Peyer's patch (tissue), 4 donors: ENCODE measurements around the gene ASPHD1. TPM values are rescaled to one million over a fixed set of nuclear protein-coding genes. Genes with fewer than 3 reads are reported as not detected.
"Not testable (repeated sequence)": the region's sequence is repeated elsewhere in the genome, so short reads cannot be mapped to it uniquely, and the experiment has no call there.

Source experiments
- DNase-seq, 3 donors: peaks; one replicate each; pipeline ENCODE4 v3.0.0-alpha.2; 2017 to 2019
- H3K27ac ChIP-seq, 4 donors: fragments of 200-600 bp; sonication (generic); one replicate each; pipeline ENCODE4 v1.5.1; 2016 to 2019
- H3K27me3 ChIP-seq, 2 donors: fragments of 200-600 bp; sonication (generic); one replicate each; pipeline ENCODE4 v1.5.1; 2019
- H3K36me3 ChIP-seq, 3 donors: fragments of 200-600 bp; sonication (generic); one replicate each; pipeline ENCODE4 v1.5.1; 2016 to 2019
- H3K4me1 ChIP-seq, 4 donors: fragments of 200-600 bp; sonication (generic); one replicate each; pipeline ENCODE4 v1.5.1; 2016 to 2019
- H3K4me3 ChIP-seq, 4 donors: fragments of 200-600 bp; sonication (generic); 1 replicate in 3 of 4; 2 replicates in 1 of 4; pipeline ENCODE4 v1.5.1; 2016 to 2019; ENCODE audit warnings: mild to moderate bottlenecking in 1 of 4
- H3K9me3 ChIP-seq, 4 donors: fragments of 200-600 bp; sonication (generic); one replicate each; pipeline ENCODE4 v1.5.1; 2016 to 2019; ENCODE audit warnings: mild to moderate bottlenecking in 1 of 4
- CTCF ChIP-seq, 6 experiments: fragments of 450-650 bp in 4 of 6; fragments of 200-600 bp in 2 of 6; sonication (generic) in 1 of 6; IDR thresholded peaks; one replicate each; pipeline ENCODE4 v1.5.1; 2017 to 2019; ENCODE audit warnings: antibody characterized with exemption in 6 of 6, mild to moderate bottlenecking in 3 of 6, moderate library complexity in 1 of 6
- POLR2A ChIP-seq, 2 donors: fragments of 450-650 bp; IDR thresholded peaks; one replicate each; pipeline ENCODE4 v1.5.1; 2017; ENCODE audit warnings: antibody characterized with exemption in 2 of 2, mild to moderate bottlenecking in 2 of 2, moderate library complexity in 2 of 2
- total RNA-seq, 4 donors: library from RNA; depleted of rRNA; stranded (reverse); fragments of >200 nt; gene quantifications; one replicate each; pipeline ENCODE4 v1.1.0, GENCODE V29; 2016

Gene ASPHD1
- total RNA-seq, 4 donors from 2014 or later = 0.53 TPM; not detected in 3

GRCh38 chr16:29863669-29863984 is 36.7 kb upstream of the ASPHD1 start:
- TF ChIP-seq CTCF (IDR thresholded peaks at IDR 0.05) (no peak), POLR2A (IDR thresholded peaks at IDR 0.05) (no peak)
- peaks cover 6 to 19% (median 8%) of the 10 kb centered on the region in 4 donors for H3K4me1 ChIP-seq
- H3K27me3 ChIP-seq = no peaks in the 10 kb centered on the region
- DNase-seq = no peak
- H3K36me3 ChIP-seq = peaks cover 0 to 28% (median 0%) of the 10 kb centered on the region in 3 donors
- H3K27ac ChIP-seq = peak overlapping the region; percentile 82 to 96 (median 89)
- no peaks in the 10 kb centered on the region for H3K9me3 ChIP-seq
- H3K4me3 ChIP-seq = peak overlapping the region in 2 of 4 donors; percentile 5 to 94

DNA sequence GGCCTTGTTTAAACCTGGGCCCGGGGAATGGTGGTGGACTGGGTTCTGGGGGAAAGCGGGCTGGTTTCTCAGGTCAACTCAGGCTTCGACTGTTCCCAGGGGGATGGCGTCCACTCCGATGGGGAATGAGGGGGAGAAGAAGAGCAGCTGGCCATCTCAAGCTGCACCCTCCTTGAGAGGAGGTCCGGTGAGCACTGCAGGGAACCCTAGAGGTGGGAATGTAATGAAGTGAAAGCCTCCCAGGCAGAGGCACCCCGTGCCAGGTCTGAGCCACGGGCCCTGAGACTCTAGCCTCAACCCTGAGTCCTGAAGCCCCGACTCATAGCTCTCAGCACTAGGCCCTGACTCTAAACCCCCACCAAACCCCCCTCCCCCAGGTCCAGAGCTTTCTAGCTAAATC is 36.1 kb upstream of the ASPHD1 start:
- no peaks in the 10 kb centered on the region for H3K9me3 ChIP-seq
- TF ChIP-seq CTCF (IDR thresholded peaks at IDR 0.05) = no peak
- no peak for TF ChIP-seq POLR2A (IDR thresholded peaks at IDR 0.05)
- no peaks in the 10 kb centered on the region for H3K27me3 ChIP-seq
- no peak for DNase-seq
- H3K4me3 ChIP-seq = no peak overlapping the region
- H3K36me3 ChIP-seq = peaks cover 0 to 22% (median 0%) of the 10 kb centered on the region in 3 donors
- no peak overlapping the region for H3K27ac ChIP-seq
- H3K4me1 ChIP-seq = peaks cover 6 to 19% (median 8%) of the 10 kb centered on the region in 4 donors

DNA sequence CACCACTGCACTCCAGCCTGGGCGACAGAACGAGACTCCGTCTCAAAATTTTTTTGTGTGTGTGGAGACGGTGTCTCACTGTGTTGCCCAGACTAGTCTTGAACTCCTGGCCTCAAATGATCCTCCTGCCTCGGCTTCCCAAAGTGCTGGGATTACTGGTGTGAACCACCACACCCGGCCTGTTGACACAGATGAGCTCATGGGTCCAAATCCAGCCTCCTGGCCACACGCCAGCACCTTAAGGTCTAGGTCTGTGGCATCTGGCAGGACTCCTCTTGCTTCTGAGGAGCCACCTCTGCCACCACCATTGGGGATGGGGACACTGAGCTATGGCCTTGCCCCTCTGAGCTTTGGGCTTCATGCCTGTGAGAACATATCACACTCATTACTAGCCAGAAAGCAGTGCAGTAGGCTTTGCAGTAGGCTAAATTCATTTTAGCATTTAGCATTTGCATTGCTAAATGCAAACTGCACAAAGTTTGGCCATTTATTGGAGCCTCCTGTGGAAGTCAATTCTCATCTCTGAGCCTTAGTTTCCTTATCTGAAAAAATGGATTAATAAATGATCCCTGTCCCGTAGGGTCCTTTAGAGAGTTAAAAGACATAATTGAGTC is 31.8 kb upstream of the ASPHD1 start:
- TF ChIP-seq POLR2A (IDR thresholded peaks at IDR 0.05) (no peak), CTCF (IDR thresholded peaks at IDR 0.05) (no peak)
- Histone ChIP-seq H3K36me3 (no peaks in the 10 kb centered on the region), H3K27ac (no peak overlapping the region), H3K4me3 (no peak overlapping the region), H3K27me3 (no peaks in the 10 kb centered on the region), H3K4me1 (peaks cover 0 to 3% (median 0%) of the 10 kb centered on the region in 4 donors), H3K9me3 (no peaks in the 10 kb centered on the region)
- no peak for DNase-seq

DNA sequence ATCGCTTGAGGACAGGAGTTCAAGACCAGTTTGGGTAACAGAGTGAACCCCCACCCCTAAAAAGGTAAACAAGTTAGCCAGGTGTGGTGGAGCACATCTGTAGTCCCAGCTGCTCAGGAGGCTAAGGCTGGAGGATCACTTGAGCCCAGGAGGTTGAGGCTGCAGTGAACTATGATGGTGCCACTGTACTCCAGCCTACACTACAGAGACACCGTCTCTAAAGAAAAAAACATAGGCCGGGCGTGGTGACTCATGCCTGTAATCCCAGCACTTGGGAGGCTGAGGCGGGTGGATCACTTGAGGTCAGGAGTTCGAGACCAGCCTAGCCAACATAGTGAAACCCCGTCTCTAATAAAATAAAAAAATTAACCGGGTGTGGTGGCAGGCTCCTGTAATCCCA is 31.2 kb upstream of the ASPHD1 start:
- H3K36me3 ChIP-seq, H3K4me3 ChIP-seq, DNase-seq, H3K27ac ChIP-seq, H3K4me1 ChIP-seq, H3K27me3 ChIP-seq, H3K9me3 ChIP-seq: not testable (repeated sequence)

DNA sequence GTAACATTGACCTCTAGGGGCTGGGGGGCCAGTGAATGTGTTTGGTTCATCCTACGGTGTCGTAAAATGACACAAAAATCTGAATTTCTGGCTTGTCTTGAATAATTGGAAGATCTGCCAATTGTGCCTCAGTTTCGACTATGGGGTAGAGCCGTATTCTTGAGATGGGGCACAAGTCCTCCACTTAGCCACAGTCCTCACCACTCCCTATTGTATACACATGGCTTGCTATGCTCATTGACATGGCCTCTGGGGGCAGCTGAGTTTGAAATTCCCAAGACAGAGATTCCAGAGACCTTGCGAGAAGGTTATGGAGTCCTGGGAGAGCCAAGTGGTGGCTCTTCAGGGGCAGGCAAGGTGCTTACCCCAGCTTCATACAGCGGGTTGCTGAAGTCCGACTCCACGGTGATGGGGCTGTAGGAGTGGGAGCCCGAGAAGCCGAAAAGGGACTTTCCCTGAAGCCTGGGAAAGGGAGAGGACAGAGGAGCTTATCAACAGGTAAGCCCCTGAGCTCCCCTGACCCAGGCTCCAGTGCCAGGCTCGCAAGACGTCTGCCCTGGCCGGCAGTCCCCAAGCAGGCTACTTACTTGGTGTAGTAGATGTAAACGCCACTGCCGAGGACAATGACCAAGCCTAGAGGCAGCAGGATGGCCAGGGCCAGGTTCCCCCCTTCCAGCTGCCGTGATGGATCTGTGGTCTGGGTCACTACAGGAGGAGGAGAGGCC is 28.3 kb upstream of the ASPHD1 start:
- no peaks in the 10 kb centered on the region for H3K9me3 ChIP-seq
- H3K27me3 ChIP-seq = peaks cover 0 to 3% of the 10 kb centered on the region in 2 donors
- DNase-seq = no peak
- no peak overlapping the region for H3K27ac ChIP-seq
- TF ChIP-seq POLR2A (IDR thresholded peaks at IDR 0.05) = no peak
- no peak overlapping the region for H3K4me3 ChIP-seq
- no peaks in the 10 kb centered on the region for H3K36me3 ChIP-seq
- peaks cover 0 to 5% (median 2%) of the 10 kb centered on the region in 4 donors for H3K4me1 ChIP-seq

DNA sequence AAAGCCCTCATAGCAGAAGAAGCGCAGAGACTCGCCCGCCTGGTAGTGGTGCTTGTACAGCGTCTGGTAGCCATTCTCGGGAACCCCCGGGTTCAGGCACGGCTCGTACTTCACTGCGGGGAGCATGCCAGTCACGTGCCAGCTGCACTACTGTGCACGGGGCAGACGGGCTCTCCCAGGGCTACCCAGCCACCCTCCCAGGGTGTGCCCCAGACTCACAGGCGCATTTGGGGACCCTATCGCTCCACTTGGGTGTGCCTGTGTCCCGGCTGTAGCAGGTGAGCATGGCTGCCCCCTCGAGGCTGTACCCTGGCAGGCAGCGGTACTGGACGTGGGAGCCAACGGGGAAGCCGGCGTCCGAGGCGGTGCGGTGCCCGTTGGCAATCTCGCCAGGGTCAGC is 27.0 kb upstream of the ASPHD1 start:
- Histone ChIP-seq H3K4me1 (peaks cover 0 to 5% (median 2%) of the 10 kb centered on the region in 4 donors), H3K9me3 (no peaks in the 10 kb centered on the region), H3K36me3 (no peaks in the 10 kb centered on the region), H3K4me3 (no peak overlapping the region), H3K27ac (no peak overlapping the region), H3K27me3 (peaks cover 0 to 9% of the 10 kb centered on the region in 2 donors)
- no peak for DNase-seq
- TF ChIP-seq CTCF (IDR thresholded peaks at IDR 0.05) (no peak), POLR2A (IDR thresholded peaks at IDR 0.05) (no peak)
